Measurements from ENCODE around the gene THSD4. TPM values are rescaled to one million over a fixed set of nuclear protein-coding genes. Genes with fewer than 3 reads are reported as not detected.

The THSD4 gene
- total and polyA plus RNA-seq, 7 donors, result 1.4 to 7.8 (median 2.2) TPM

DNA sequence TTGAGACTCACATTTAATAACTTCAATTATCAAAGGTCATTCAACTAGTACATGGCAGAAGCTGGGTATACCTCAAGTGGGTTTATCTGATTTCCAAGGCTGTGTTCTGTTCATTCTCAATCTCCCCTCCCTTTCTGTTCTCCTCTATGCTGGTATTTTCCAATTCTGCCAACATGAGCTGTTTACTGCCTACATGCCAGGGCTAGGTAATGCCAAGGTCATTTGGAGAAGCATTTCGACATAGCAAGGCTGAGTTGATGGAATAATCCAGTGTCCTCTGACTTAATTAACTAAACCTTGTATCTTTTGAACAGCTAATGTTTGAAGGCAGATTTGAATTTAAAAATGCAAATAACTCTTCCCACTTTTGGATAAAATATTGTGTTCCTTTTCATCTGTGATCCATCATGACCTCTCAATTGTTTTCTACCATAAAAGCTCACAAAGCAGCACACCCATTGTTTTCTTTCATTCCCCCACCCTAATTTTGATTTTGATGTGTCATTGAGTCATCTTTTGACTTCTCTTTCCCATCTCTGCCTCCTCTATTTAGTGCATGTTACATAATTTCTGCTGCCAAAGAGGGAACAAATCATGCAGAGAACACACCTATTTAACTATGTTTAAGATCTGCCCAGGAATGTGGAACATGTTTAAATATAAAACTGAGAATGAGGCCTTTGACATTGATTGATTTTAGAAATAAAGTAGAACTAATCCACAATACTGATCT lies 386.2 kb downstream of the THSD4 start:
- Histone ChIP-seq H3K9me3 (no peaks in the 10 kb centered on the region), H3K27ac (no peak overlapping the region), H3K36me3 (no peaks in the 10 kb centered on the region), H3K4me1 (no peaks in the 10 kb centered on the region), H3K27me3 (no peaks in the 10 kb centered on the region), H3K4me3 (no peak overlapping the region)
- intact Hi-C loops (cut with DNase I), result no loop called here
- TF ChIP-seq EP300 (IDR thresholded peaks at IDR 0.05), result no peak
- no peak for TF ChIP-seq POLR2AphosphoS5 (IDR thresholded peaks at IDR 0.05)
- TF ChIP-seq POLR2A (IDR thresholded peaks at IDR 0.05), result no peak
- WGBS, 2 donors, result 79 to 83% methylated on average over 1 of the region's 1 CpG
- DNase-seq, result no peak

DNA sequence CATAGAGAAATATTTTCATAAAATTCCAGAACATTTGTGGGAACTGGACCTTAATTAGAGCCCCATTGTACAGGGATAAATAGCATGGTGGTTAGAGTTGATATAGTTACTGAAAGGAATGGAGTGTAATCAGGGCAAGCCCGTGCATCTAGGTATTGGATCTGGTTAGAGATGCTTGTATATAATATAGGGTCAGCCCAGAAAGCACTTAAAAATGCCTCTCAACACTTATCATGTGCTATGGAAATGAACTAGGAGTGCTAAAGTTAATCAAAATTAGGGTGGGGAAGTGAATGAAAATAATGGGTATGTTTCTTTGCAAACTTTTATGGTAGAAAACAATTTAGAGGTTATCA lies 386.8 kb downstream of the THSD4 start:
- no peaks in the 10 kb centered on the region for H3K4me1 ChIP-seq
- DNase-seq, result no peak
- no peak overlapping the region for H3K4me3 ChIP-seq
- no peaks in the 10 kb centered on the region for H3K27me3 ChIP-seq
- H3K36me3 ChIP-seq, result no peaks in the 10 kb centered on the region
- H3K27ac ChIP-seq, result no peak overlapping the region
- H3K9me3 ChIP-seq, result no peaks in the 10 kb centered on the region
- intact Hi-C loops (cut with DNase I), result no loop called here
- TF ChIP-seq EP300 (IDR thresholded peaks at IDR 0.05) (no peak), POLR2AphosphoS5 (IDR thresholded peaks at IDR 0.05) (no peak), CTCF (IDR thresholded peaks at IDR 0.05) (no peak), POLR2A (IDR thresholded peaks at IDR 0.05) (no peak)
- WGBS, 2 donors, result 65 to 72% methylated on average over 1 of the region's 1 CpG

GRCh38 chr15:71505962-71506361 lies 390.7 kb downstream of the THSD4 start:
- no peak for DNase-seq
- H3K36me3 ChIP-seq, result no peaks in the 10 kb centered on the region
- no peak overlapping the region for H3K4me3 ChIP-seq
- 66 to 69% methylated on average over 4 of the region's 4 CpGs for WGBS, 2 donors
- TF ChIP-seq POLR2A (IDR thresholded peaks at IDR 0.05), result no peak
- TF ChIP-seq EP300 (IDR thresholded peaks at IDR 0.05), result no peak
- no peak for TF ChIP-seq POLR2AphosphoS5 (IDR thresholded peaks at IDR 0.05)
- TF ChIP-seq CTCF (IDR thresholded peaks at IDR 0.05), result no peak
- no peaks in the 10 kb centered on the region for H3K27me3 ChIP-seq
- no peaks in the 10 kb centered on the region for H3K9me3 ChIP-seq
- no peak overlapping the region for H3K27ac ChIP-seq
- intact Hi-C loops (cut with DNase I), result no loop called here
- no peaks in the 10 kb centered on the region for H3K4me1 ChIP-seq

DNA sequence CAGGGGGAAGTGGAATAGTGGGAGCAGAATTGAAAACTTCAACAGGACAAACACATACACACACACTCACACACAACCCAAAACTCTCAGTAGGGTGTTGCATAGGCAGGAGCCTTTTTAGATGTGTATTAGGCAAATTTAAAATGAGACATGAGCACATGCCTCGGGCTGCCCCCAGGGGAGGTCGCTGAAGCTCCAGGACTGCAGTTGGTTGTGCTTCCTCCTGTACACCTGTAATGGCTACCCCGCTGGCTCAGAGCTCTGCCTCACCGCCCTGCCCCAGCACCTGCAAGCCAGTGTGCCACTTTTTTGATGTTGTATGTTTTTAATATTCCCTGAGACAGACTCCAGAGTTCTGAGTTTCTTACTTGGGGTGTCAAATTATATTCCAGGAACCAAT lies 391.7 kb downstream of the THSD4 start:
- intact Hi-C loops (cut with DNase I), result no loop called here
- H3K36me3 ChIP-seq, result no peaks in the 10 kb centered on the region
- H3K4me3 ChIP-seq, result no peak overlapping the region
- no peak for DNase-seq
- no peaks in the 10 kb centered on the region for H3K27me3 ChIP-seq
- TF ChIP-seq POLR2A (IDR thresholded peaks at IDR 0.05) (no peak), EP300 (IDR thresholded peaks at IDR 0.05) (no peak)
- no peaks in the 10 kb centered on the region for H3K9me3 ChIP-seq
- 66 to 71% methylated on average over 4 of the region's 4 CpGs for WGBS, 2 donors
- H3K4me1 ChIP-seq, result no peaks in the 10 kb centered on the region
- H3K27ac ChIP-seq, result no peak overlapping the region

- Histone ChIP-seq H3K4me1 (no peaks in the 10 kb centered on the region), H3K36me3 (no peaks in the 10 kb centered on the region), H3K27ac (no peak overlapping the region), H3K4me3 (no peak overlapping the region), H3K27me3 (no peaks in the 10 kb centered on the region), H3K9me3 (no peaks in the 10 kb centered on the region)
- TF ChIP-seq POLR2A (IDR thresholded peaks at IDR 0.05) (no peak), CTCF (IDR thresholded peaks at IDR 0.05) (no peak), EP300 (IDR thresholded peaks at IDR 0.05) (no peak), POLR2AphosphoS5 (IDR thresholded peaks at IDR 0.05) (no peak)
- intact Hi-C loops (cut with DNase I), result no loop called here
- 85 to 90% methylated on average over 4 of the region's 4 CpGs for WGBS, 2 donors
- no peak for DNase-seq
These were observed 392.9 kb downstream of the THSD4 start for GRCh38 chr15:71508081-71508682.

Measured in sigmoid colon (tissue), 7 donors.